Ureter (tissue), 1 donor: ENCODE data around the gene THAP8. TPM values are rescaled to one million over a fixed set of nuclear protein-coding genes. Genes with fewer than 3 reads are reported as not detected.

Experiments used
- DNase-seq: peaks from one replicate; pipeline ENCODE4 v3.0.0-alpha.2; 2020; ENCODE audit warnings: low spot score
- total RNA-seq: library from RNA; stranded (reverse); gene quantifications from one replicate; pipeline ENCODE4 v1.2.4, GENCODE V29; 2023
- donor health status: DM: yes; HTN: yes; CAD: no.

THAP8 gene
- total RNA-seq, 1 donor from 2014 or later = 3.8 TPM

GRCh38 chr19:36030264-36031148, 23.6 kb downstream of the THAP8 start:
- no peak for DNase-seq

- no peak for DNase-seq
Observed at GRCh38 chr19:36028313-36029041, 25.6 kb downstream of the THAP8 start.

- DNase-seq = no peak
Observed at GRCh38 chr19:36027696-36028095, 26.4 kb downstream of the THAP8 start.

- DNase-seq = no peak
Observed at GRCh38 chr19:36026091-36026876, 27.8 kb downstream of the THAP8 start.

- DNase-seq = no peak
Observed at GRCh38 chr19:36025541-36025940, 28.5 kb downstream of the THAP8 start.

GRCh38 chr19:36023432-36023831, 30.7 kb downstream of the THAP8 start:
- no peak for DNase-seq

GRCh38 chr19:36019061-36019670, 34.9 kb downstream of the THAP8 start:
- no peak for DNase-seq

GRCh38 chr19:36014012-36014924, 39.8 kb downstream of the THAP8 start, which contains the start of gene ALKBH6:
TSS of gene ALKBH6 (minus strand) at chr19:36014213. CDS start at chr19:36013397, 816 bp downstream.
- DNase-seq = peak; percentile 100

- no peak for DNase-seq
Observed at GRCh38 chr19:36013280-36014011, 40.6 kb downstream of the THAP8 start.

GRCh38 chr19:36010402-36010801, 43.7 kb downstream of the THAP8 start:
- no peak for DNase-seq

GRCh38 chr19:36009633-36010379, 44.3 kb downstream of the THAP8 start:
- DNase-seq = no peak

- no peak for DNase-seq
Observed at GRCh38 chr19:36009220-36009619, 44.9 kb downstream of the THAP8 start.

GRCh38 chr19:36008336-36008978, 45.6 kb downstream of the THAP8 start, which contains the start of gene SYNE4:
TSS of gene SYNE4 (minus strand) at chr19:36008813. CDS start at chr19:36008681, 132 bp downstream.
- DNase-seq = no peak

GRCh38 chr19:36006955-36007354, 47.1 kb downstream of the THAP8 start:
- no peak for DNase-seq

GRCh38 chr19:36003284-36003683, 50.8 kb downstream of the THAP8 start:
- no peak for DNase-seq

GRCh38 chr19:36001605-36002004, 52.5 kb downstream of the THAP8 start:
- no peak for DNase-seq

GRCh38 chr19:35996777-35997176, 57.3 kb downstream of the THAP8 start:
- DNase-seq = no peak
